Measurements from ENCODE around the gene GALNT5.

Gene GALNT5

DNA sequence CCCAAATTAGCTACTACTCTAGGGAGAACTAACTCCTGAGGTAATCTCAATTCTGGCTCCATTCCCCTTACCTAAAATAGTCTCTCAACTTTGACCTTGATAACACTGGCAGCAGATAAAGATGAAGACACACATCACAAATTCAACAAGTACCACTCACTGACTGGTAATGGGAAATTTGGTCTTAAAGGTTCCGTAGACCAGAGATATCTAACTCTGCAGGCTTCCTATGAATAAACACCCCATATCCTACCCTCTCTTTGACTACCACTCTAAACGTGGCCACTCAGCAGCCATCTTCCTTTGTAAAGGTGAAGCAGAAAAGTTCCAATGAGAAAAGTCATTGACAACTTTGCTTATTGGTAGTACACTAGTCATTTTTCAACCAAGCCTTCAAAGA lies 38.6 kb upstream of the GALNT5 start:
- Histone ChIP-seq H4K20me1 (ENCODE audit: control insufficient read depth, insufficient read depth, low read depth, low read length) (no peaks in the 10 kb centered on the region), H3K4me2 (ENCODE audit: low read length) (no peak overlapping the region), H3K27me3 (ENCODE audit: control insufficient read depth, low read length) (no peaks in the 10 kb centered on the region), H3K4me1 (ENCODE audit: control insufficient read depth, low read length) (no peaks in the 10 kb centered on the region), H3K27ac (ENCODE audit: low read depth, low read length) (no peak overlapping the region), H3F3A (ENCODE audit: control insufficient read depth, insufficient read depth) (no peaks in the 10 kb centered on the region), H3K36me3 (ENCODE audit: control insufficient read depth, low read length) (no peaks in the 10 kb centered on the region), H3K79me2 (ENCODE audit: control insufficient read depth, low read length) (no peaks in the 10 kb centered on the region), H3K9me3 (ENCODE audit: control insufficient read depth, insufficient read depth, low read length) (no peaks in the 10 kb centered on the region), H3K9me2 (replicated peaks; ENCODE audit: control insufficient read depth, low read length) (no peaks in the 10 kb centered on the region), H3K4me3 (ENCODE audit: low read length) (no peak overlapping the region)
- TF ChIP-seq, protein P1, sequence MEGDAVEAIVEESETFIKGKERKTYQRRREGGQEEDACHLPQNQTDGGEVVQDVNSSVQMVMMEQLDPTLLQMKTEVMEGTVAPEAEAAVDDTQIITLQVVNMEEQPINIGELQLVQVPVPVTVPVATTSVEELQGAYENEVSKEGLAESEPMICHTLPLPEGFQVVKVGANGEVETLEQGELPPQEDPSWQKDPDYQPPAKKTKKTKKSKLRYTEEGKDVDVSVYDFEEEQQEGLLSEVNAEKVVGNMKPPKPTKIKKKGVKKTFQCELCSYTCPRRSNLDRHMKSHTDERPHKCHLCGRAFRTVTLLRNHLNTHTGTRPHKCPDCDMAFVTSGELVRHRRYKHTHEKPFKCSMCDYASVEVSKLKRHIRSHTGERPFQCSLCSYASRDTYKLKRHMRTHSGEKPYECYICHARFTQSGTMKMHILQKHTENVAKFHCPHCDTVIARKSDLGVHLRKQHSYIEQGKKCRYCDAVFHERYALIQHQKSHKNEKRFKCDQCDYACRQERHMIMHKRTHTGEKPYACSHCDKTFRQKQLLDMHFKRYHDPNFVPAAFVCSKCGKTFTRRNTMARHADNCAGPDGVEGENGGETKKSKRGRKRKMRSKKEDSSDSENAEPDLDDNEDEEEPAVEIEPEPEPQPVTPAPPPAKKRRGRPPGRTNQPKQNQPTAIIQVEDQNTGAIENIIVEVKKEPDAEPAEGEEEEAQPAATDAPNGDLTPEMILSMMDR (IDR thresholded peaks at IDR 0.05; ENCODE audit: low read depth, low read length, poor library complexity, severe bottlenecking): no peak
- no peak for TF ChIP-seq EZH2phosphoT487 (IDR thresholded peaks at IDR 0.05; ENCODE audit: borderline replicate concordance, low read length)

DNA sequence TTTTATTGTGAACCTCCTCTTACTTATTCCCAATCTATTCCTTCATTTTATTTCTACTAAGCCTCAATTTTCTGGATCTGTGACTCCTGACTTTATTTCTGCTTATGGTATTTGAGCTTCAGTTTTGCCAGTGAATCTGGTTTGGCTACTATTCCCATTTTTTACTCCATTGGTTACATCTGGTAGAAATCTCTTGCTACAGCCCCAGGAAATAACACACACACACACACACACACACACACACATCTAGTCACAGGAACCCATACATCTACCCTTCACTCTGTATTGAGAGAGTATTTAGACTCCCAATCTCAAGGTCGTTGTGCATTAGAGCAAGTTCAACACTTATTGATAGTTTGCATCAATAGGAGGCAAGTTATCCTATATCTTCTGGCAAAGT lies 37.0 kb upstream of the GALNT5 start:
- no peaks in the 10 kb centered on the region for H4K20me1 ChIP-seq (ENCODE audit: control insufficient read depth, insufficient read depth, low read depth, low read length)
- H3K9me2 ChIP-seq (replicated peaks; ENCODE audit: control insufficient read depth, low read length): no peaks in the 10 kb centered on the region
- TF ChIP-seq EZH2phosphoT487 (IDR thresholded peaks at IDR 0.05; ENCODE audit: borderline replicate concordance, low read length): no peak
- TF ChIP-seq, protein P1 (IDR thresholded peaks at IDR 0.05; ENCODE audit: low read depth, low read length, poor library complexity, severe bottlenecking): no peak
- no peaks in the 10 kb centered on the region for H3K27me3 ChIP-seq (ENCODE audit: control insufficient read depth, low read length)
- no peaks in the 10 kb centered on the region for H3F3A ChIP-seq (ENCODE audit: control insufficient read depth, insufficient read depth)
- no peak overlapping the region for H3K27ac ChIP-seq (ENCODE audit: low read depth, low read length)
- H3K4me2 ChIP-seq (ENCODE audit: low read length): no peak overlapping the region
- no peaks in the 10 kb centered on the region for H3K9me3 ChIP-seq (ENCODE audit: control insufficient read depth, insufficient read depth, low read length)
- no peak overlapping the region for H3K4me3 ChIP-seq (ENCODE audit: low read length)
- no peaks in the 10 kb centered on the region for H3K4me1 ChIP-seq (ENCODE audit: control insufficient read depth, low read length)
- H3K79me2 ChIP-seq (ENCODE audit: control insufficient read depth, low read length): no peaks in the 10 kb centered on the region
- no peaks in the 10 kb centered on the region for H3K36me3 ChIP-seq (ENCODE audit: control insufficient read depth, low read length)

DNA sequence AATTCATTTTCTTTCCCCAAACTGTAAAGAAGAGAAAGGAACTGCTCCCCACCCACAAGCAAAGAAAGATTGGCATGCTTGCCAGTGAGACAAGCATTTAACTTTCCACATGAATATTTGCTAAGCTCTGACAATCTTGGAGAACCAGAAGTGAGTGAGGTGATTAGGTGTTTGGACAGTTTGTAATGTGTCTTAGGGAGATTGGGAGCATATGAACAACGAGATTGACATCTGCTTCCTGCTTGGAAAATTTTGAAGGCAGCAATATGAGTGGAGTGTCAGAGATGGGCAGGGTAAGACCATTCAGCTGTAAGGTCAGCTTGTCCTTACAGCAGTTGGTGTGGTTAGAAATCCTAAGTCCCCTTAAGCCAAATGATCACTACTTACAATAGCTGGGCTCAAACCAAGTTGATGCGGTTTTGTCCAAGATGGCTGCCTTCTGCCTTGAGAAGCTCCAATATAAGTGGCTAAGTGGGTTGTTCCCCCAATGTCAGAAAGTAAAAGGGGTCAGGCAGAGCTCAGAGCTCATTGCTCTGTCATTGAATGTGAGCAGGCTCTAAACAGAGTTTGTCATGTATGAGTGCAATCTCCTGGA lies 36.0 kb upstream of the GALNT5 start:
- H4K20me1 ChIP-seq (ENCODE audit: control insufficient read depth, insufficient read depth, low read depth, low read length): no peaks in the 10 kb centered on the region

More for the DNA sequence above, 36.0 kb upstream of the GALNT5 start:
- Histone ChIP-seq H3K36me3 (ENCODE audit: control insufficient read depth, low read length) (no peaks in the 10 kb centered on the region), H3K9me3 (ENCODE audit: control insufficient read depth, insufficient read depth, low read length) (no peaks in the 10 kb centered on the region), H3K27ac (ENCODE audit: low read depth, low read length) (no peak overlapping the region), H3K4me3 (ENCODE audit: low read length) (no peak overlapping the region), H3K27me3 (ENCODE audit: control insufficient read depth, low read length) (no peaks in the 10 kb centered on the region), H3K4me1 (ENCODE audit: control insufficient read depth, low read length) (no peaks in the 10 kb centered on the region), H3K79me2 (ENCODE audit: control insufficient read depth, low read length) (no peaks in the 10 kb centered on the region), H3F3A (ENCODE audit: control insufficient read depth, insufficient read depth) (no peaks in the 10 kb centered on the region), H3K9me2 (replicated peaks; ENCODE audit: control insufficient read depth, low read length) (no peaks in the 10 kb centered on the region), H3K4me2 (ENCODE audit: low read length) (no peak overlapping the region)
- TF ChIP-seq, protein P1 (IDR thresholded peaks at IDR 0.05; ENCODE audit: low read depth, low read length, poor library complexity, severe bottlenecking): no peak
- no peak for TF ChIP-seq EZH2phosphoT487 (IDR thresholded peaks at IDR 0.05; ENCODE audit: borderline replicate concordance, low read length)
